OCI-LY1 (cell line): ENCODE data around the gene TRMT6.

ENCODE experiments used
- CTCF ChIP-seq: fragments of 200-600 bp; sonication (generic), shearing (Covaris generic); IDR thresholded peaks from 2 replicates; pipeline ENCODE4 v1.5.1; 2017; ENCODE audit warnings: mild to moderate bottlenecking, antibody characterized with exemption, low read length, moderate library complexity, mixed read lengths
- EZH2 ChIP-seq: fragments of 200-600 bp; sonication (generic), shearing (Covaris generic); IDR thresholded peaks from 2 replicates; pipeline ENCODE4 v1.8.0; 2017; ENCODE audit warnings: borderline replicate concordance, mixed run types, mild to moderate bottlenecking, antibody characterized with exemption, low read length, moderate library complexity, mixed read lengths

- TF ChIP-seq EZH2 (no peak), CTCF (no peak)
Observed at GRCh38 chr20:5949943-5950270, 426 bp downstream of the TRMT6 start.
